Activated CD8-positive, alpha-beta T cell treated with anti-CD3 and anti-CD28 coated beads for 36 hours (primary cell): ENCODE measurements around the gene JAGN1. TPM values are rescaled to one million over a fixed set of nuclear protein-coding genes. Genes with fewer than 3 reads are reported as not detected.

Experiments
- ATAC-seq: fragments of 200-7000 bp; cut with Tn5 transposase; one replicate; pipeline ENCODE4 v1.10.0; 2021; ENCODE audit warnings: mild to moderate bottlenecking, moderate library complexity
- CTCF ChIA-PET: fragments of 350-600 bp; sonication (Branson Sonifier 250); formaldehyde crosslinking; loops from one replicate; lab custom pipeline; 2021; ENCODE audit warnings: antibody characterized with exemption; lab: Charles Lee
- POLR2A ChIA-PET: fragments of 350-600 bp; sonication (Branson Sonifier 250); formaldehyde crosslinking; loops from one replicate; lab custom pipeline; 2021; ENCODE audit warnings: antibody characterized with exemption; lab: Charles Lee
- DNase-seq: peaks from one replicate; pipeline ENCODE4 v3.0.0-alpha.2; 2020
- H3K27ac Mint-ChIP-seq: one replicate; pipeline ENCODE4 v1.8.0; 2021; ENCODE audit warnings: mild to moderate bottlenecking, mixed read lengths
- H3K27me3 Mint-ChIP-seq: one replicate; pipeline ENCODE4 v1.8.0; 2021; ENCODE audit warnings: mixed read lengths
- H3K36me3 Mint-ChIP-seq: one replicate; pipeline ENCODE4 v1.8.0; 2021; ENCODE audit warnings: low read depth, mixed read lengths
- H3K4me1 Mint-ChIP-seq: one replicate; pipeline ENCODE4 v1.8.0; 2021; ENCODE audit warnings: low read depth, mixed read lengths
- H3K4me3 Mint-ChIP-seq: one replicate; pipeline ENCODE4 v1.8.0; 2021; ENCODE audit warnings: mild to moderate bottlenecking, moderate library complexity, mixed read lengths
- H3K9me3 Mint-ChIP-seq: one replicate; pipeline ENCODE4 v1.8.0; 2021; ENCODE audit warnings: mixed read lengths
- CTCF ChIP-seq: fragments of 200-600 bp; IDR thresholded peaks from one replicate; pipeline ENCODE4 v1.8.0; 2022; ENCODE audit warnings: antibody characterized with exemption, mild to moderate bottlenecking
- intact Hi-C: fragments of 100-400 bp; cut with micrococcal nuclease; formaldehyde crosslinking; loops from one replicate; pipeline ENCODE4 v1.10.0; 2022
- total RNA-seq, 2 experiments: library from RNA; stranded (reverse); gene quantifications; one replicate each; pipeline ENCODE4 v1.2.3, GENCODE V29; 2021

JAGN1 gene
- total RNA-seq, 2 experiments from 2014 or later, result 29.7 to 30.3 TPM

GRCh38 chr3:9916734-9917680 is 26.6 kb downstream of the JAGN1 start, which contains the start of gene IL17RC:
Gene IL17RC, plus strand, starts transcription at chr3:9917098. Its CDS starts 218 bp downstream, at chr3:9917316.
- Mint-ChIP-seq H3K27me3 (peaks cover 3% of the 10 kb centered on the region), H3K4me1 (peaks cover 16% of the 10 kb centered on the region)

GRCh38 chr3:9917820-9918219 is 27.4 kb downstream of the JAGN1 start:
- H3K4me3 Mint-ChIP-seq, result no peak overlapping the region
- H3K9me3 Mint-ChIP-seq, result no peaks in the 10 kb centered on the region
- intact Hi-C loops, result no loop called here
- H3K27ac Mint-ChIP-seq, result no peak overlapping the region
- peaks cover 3% of the 10 kb centered on the region for H3K27me3 Mint-ChIP-seq
- ChIA-PET CTCF (no interaction called here), POLR2A (no interaction called here)
- no peaks in the 10 kb centered on the region for H3K36me3 Mint-ChIP-seq
- peaks cover 11% of the 10 kb centered on the region for H3K4me1 Mint-ChIP-seq
- no peak for DNase-seq
- no peak for ATAC-seq
- TF ChIP-seq CTCF, result no peak

More at GRCh38 chr3:9916734-9917680, 26.6 kb downstream of the JAGN1 start, which contains the start of gene IL17RC:
- no peaks in the 10 kb centered on the region for H3K36me3 Mint-ChIP-seq
- no peak within 1 kb of the TSS for H3K27ac Mint-ChIP-seq
- DNase-seq, result peak; percentile 65
- TF ChIP-seq CTCF, result no peak
- POLR2A ChIA-PET, result interaction anchor here (1.4 kb wide), 1 partner anchor 26 kb away, joined by 5 read pairs; no protein-coding TSS in a partner anchor
- peak within 1 kb of the TSS; percentile 70 for H3K4me3 Mint-ChIP-seq
- CTCF ChIA-PET, result interaction anchor here (0.5 kb wide), 1 partner anchor 79 kb away, joined by 3 read pairs; no protein-coding TSS in a partner anchor
- peak; percentile 77 for ATAC-seq
- H3K9me3 Mint-ChIP-seq, result no peaks in the 10 kb centered on the region
- intact Hi-C loops, result no loop called here

- H3K27me3 Mint-ChIP-seq, result peaks cover 3% of the 10 kb centered on the region
- ATAC-seq (no peak), DNase-seq (no peak)
- intact Hi-C loops, result no loop called here
- H3K4me3 Mint-ChIP-seq, result no peak overlapping the region
- no peak for TF ChIP-seq CTCF
- ChIA-PET POLR2A (no interaction called here), CTCF (no interaction called here)
- no peaks in the 10 kb centered on the region for H3K9me3 Mint-ChIP-seq
- H3K27ac Mint-ChIP-seq, result no peak overlapping the region
- H3K36me3 Mint-ChIP-seq, result no peaks in the 10 kb centered on the region
- peaks cover 11% of the 10 kb centered on the region for H3K4me1 Mint-ChIP-seq
Measured at GRCh38 chr3:9918261-9919038, 28.0 kb downstream of the JAGN1 start.

- ChIA-PET POLR2A (no interaction called here), CTCF (no interaction called here)
- DNase-seq, result no peak
Measured at GRCh38 chr3:9928158-9928557, 37.7 kb downstream of the JAGN1 start.

More at GRCh38 chr3:9928158-9928557, 37.7 kb downstream of the JAGN1 start:
- TF ChIP-seq CTCF, result no peak
- Mint-ChIP-seq H3K4me1 (peaks cover 9% of the 10 kb centered on the region), H3K36me3 (no peaks in the 10 kb centered on the region), H3K27me3 (no peaks in the 10 kb centered on the region), H3K27ac (no peak overlapping the region), H3K4me3 (no peak overlapping the region), H3K9me3 (no peaks in the 10 kb centered on the region)
- no peak for ATAC-seq
- intact Hi-C loops, result no loop called here
